GM23338 (cell line): ENCODE data around the gene MOSMO. TPM values are rescaled to one million over a fixed set of nuclear protein-coding genes. Genes with fewer than 3 reads are reported as not detected.

Source experiments
- ATAC-seq: fragments of 200-7000 bp; cut with Tn5 transposase; 3 replicates; pipeline ENCODE4 v1.9.1; 2020
- DNase-seq: peaks from one replicate; pipeline ENCODE4 v3.0.0-alpha.2; 2015; ENCODE audit warnings: low spot score
- H2AFZ ChIP-seq: fragments of 200-600 bp; sonication (generic); 2 replicates; pipeline ENCODE4 v1.8.0; 2016; ENCODE audit warnings: antibody characterized with exemption, mild to moderate bottlenecking, moderate library complexity
- H3F3A ChIP-seq: fragments of 200-600 bp; sonication (generic); replicated peaks from 2 replicates; pipeline ENCODE4 v1.8.0; 2017; ENCODE audit warnings: antibody characterized with exemption, mixed run types, low read depth
- H3K27ac ChIP-seq: fragments of 200-600 bp; sonication (generic); 2 replicates; pipeline ENCODE4 v1.6.1; 2016; ENCODE audit warnings: low read depth
- H3K27me3 ChIP-seq: fragments of 200-600 bp; sonication (generic); 2 replicates; pipeline ENCODE4 v1.8.0; 2016; ENCODE audit warnings: mild to moderate bottlenecking, mixed run types, moderate library complexity; ENCODE audit not compliant: insufficient read depth
- H3K36me3 ChIP-seq: fragments of 200-600 bp; sonication (generic); 2 replicates; pipeline ENCODE4 v1.8.0; 2016; ENCODE audit warnings: mild to moderate bottlenecking; ENCODE audit not compliant: insufficient read depth
- H3K4me1 ChIP-seq: fragments of 200-600 bp; sonication (generic); 2 replicates; pipeline ENCODE4 v1.8.0; 2016; ENCODE audit warnings: mild to moderate bottlenecking, moderate library complexity; ENCODE audit not compliant: insufficient read depth
- H3K4me2 ChIP-seq: fragments of 200-600 bp; sonication (generic); 2 replicates; pipeline ENCODE4 v1.7.1; 2017; ENCODE audit warnings: mixed run types
- H3K4me3 ChIP-seq: fragments of 200-600 bp; sonication (generic); 2 replicates; pipeline ENCODE4 v1.6.1; 2016; ENCODE audit warnings: mixed run types
- H3K79me2 ChIP-seq: fragments of 200-600 bp; sonication (generic); replicated peaks from 2 replicates; pipeline ENCODE4 v1.8.0; 2017; ENCODE audit warnings: mild to moderate bottlenecking; ENCODE audit not compliant: insufficient read depth
- H3K9me2 ChIP-seq: fragments of 200-600 bp; sonication (generic); 2 replicates; pipeline ENCODE4 v1.8.0; 2017; ENCODE audit not compliant: insufficient read depth
- H4K20me1 ChIP-seq: fragments of 200-600 bp; sonication (generic); replicated peaks from 2 replicates; pipeline ENCODE4 v1.8.0; 2017; ENCODE audit warnings: mild to moderate bottlenecking; ENCODE audit not compliant: insufficient read depth
- H3K27ac Mint-ChIP-seq: 2 replicates; pipeline ENCODE4 v1.8.0; 2020; ENCODE audit warnings: inconsistent platforms, mild to moderate bottlenecking, moderate library complexity, mixed read lengths
- H3K27me3 Mint-ChIP-seq: 3 replicates; pipeline ENCODE4 v1.8.0; 2022; ENCODE audit warnings: low read depth, mild to moderate bottlenecking, moderate library complexity, mixed read lengths, inconsistent platforms; ENCODE audit not compliant: insufficient read depth, poor library complexity
- H3K36me3 Mint-ChIP-seq: 3 replicates; pipeline ENCODE4 v1.8.0; 2021; ENCODE audit warnings: low read depth, mild to moderate bottlenecking, inconsistent platforms, moderate library complexity, mixed read lengths
- H3K4me1 Mint-ChIP-seq: 3 replicates; pipeline ENCODE4 v1.8.0; 2020; ENCODE audit warnings: mild to moderate bottlenecking, inconsistent platforms, mixed read lengths
- H3K4me3 Mint-ChIP-seq: 3 replicates; pipeline ENCODE4 v1.8.0; 2021; ENCODE audit warnings: moderate library complexity, mild to moderate bottlenecking, inconsistent platforms, mixed read lengths
- H3K9me3 Mint-ChIP-seq: 3 replicates; pipeline ENCODE4 v1.8.0; 2020; ENCODE audit warnings: moderate library complexity, mild to moderate bottlenecking, inconsistent platforms, mixed read lengths
- CREB1 ChIP-seq: fragments of 250-450 bp; sonication (Bioruptor Pico); IDR thresholded peaks from 2 replicates; pipeline ENCODE4 v1.5.0; 2020; ENCODE audit warnings: low read depth, mild to moderate bottlenecking, moderate library complexity
- CTCF ChIP-seq, 2 experiments: fragments of 200-600 bp in 1 of 2; sonication (generic) in 1 of 2; conservative IDR thresholded peaks; 2 replicates each; pipeline versions ENCODE4 v1.5.1 to v1.6.1; 2016 to 2017; ENCODE audit warnings: antibody characterized with exemption in 2 of 2, low read depth in 2 of 2, mild to moderate bottlenecking in 2 of 2, moderate library complexity in 1 of 2
- EZH2 ChIP-seq: fragments of 200-600 bp; sonication (generic); IDR thresholded peaks from one replicate; pipeline ENCODE4 v1.8.0; 2017; ENCODE audit warnings: antibody characterized with exemption, mild to moderate bottlenecking, low read depth; ENCODE audit not compliant: unreplicated experiment
- EZH2phosphoT487 ChIP-seq: fragments of 200-600 bp; sonication (generic); IDR thresholded peaks from one replicate; pipeline ENCODE4 v1.8.1; 2018; ENCODE audit warnings: antibody characterized with exemption; ENCODE audit not compliant: unreplicated experiment
- JUNB ChIP-seq: IDR thresholded peaks from one replicate; pipeline ENCODE4 v1.6.1; 2016; ENCODE audit warnings: antibody characterized with exemption; ENCODE audit not compliant: unreplicated experiment
- NANOG ChIP-seq: IDR thresholded peaks from 2 replicates; pipeline ENCODE4 v1.6.1; 2016; ENCODE audit warnings: antibody characterized with exemption, borderline replicate concordance
- POLR2AphosphoS5 ChIP-seq: IDR thresholded peaks from 2 replicates; pipeline ENCODE4 v1.6.1; 2016; ENCODE audit warnings: antibody characterized with exemption, low read depth
- REST ChIP-seq: IDR thresholded peaks from one replicate; pipeline ENCODE4 v1.6.1; 2018; ENCODE audit warnings: antibody characterized with exemption; ENCODE audit not compliant: unreplicated experiment
- STAT1 ChIP-seq: IDR thresholded peaks from one replicate; pipeline ENCODE4 v1.6.1; 2016; ENCODE audit warnings: antibody characterized with exemption; ENCODE audit not compliant: unreplicated experiment
- ZNF331 ChIP-seq: fragments of 250-450 bp; sonication (Bioruptor Pico); IDR thresholded peaks from 2 replicates; pipeline ENCODE4 v1.5.0; 2020; ENCODE audit warnings: low read depth, mild to moderate bottlenecking, moderate library complexity
- polyA plus RNA-seq: library from polyadenylated mRNA; unstranded; fragments of >200 nt; fragmentation: Nextera tagmentation; extraction: Ambion mirVana; gene quantifications from 2 replicates; pipeline ENCODE4 v1.2.1, GENCODE V29; 2016
- total RNA-seq: library from RNA; depleted of rRNA; stranded (reverse); fragments of >200 nt; shearing (Covaris generic); gene quantifications from 2 replicates; pipeline ENCODE4 v1.2.3, GENCODE V29; 2014

MOSMO gene
- total and polyA plus RNA-seq, 2 experiments from 2014 or later, result 8.7 to 19.2 TPM

- TF ChIP-seq REST (no peak), CREB1 (CRISPR knock-in tag) (no peak), EZH2phosphoT487 (no peak), EZH2 (no peak), POLR2AphosphoS5 (no peak), NANOG (no peak)
Measured at GRCh38 chr16:22013486-22013885, 5.6 kb downstream of the MOSMO start (continued).

GRCh38 chr16:22014271-22014873 is 6.5 kb downstream of the MOSMO start:
- Histone ChIP-seq H4K20me1 (peaks cover 23% of the 10 kb centered on the region), H3K4me2 (no peak overlapping the region), H3F3A (no peaks in the 10 kb centered on the region), H3K9me2 (no peaks in the 10 kb centered on the region), H2AFZ (no peak overlapping the region), H3K79me2 (peaks cover 78% of the 10 kb centered on the region), H3K4me1 (peaks cover 2% of the 10 kb centered on the region; the same call in 1 of the 2 replicates), H3K27ac (no peak overlapping the region), H3K36me3 (no peaks in the 10 kb centered on the region), H3K4me3 (no peak overlapping the region), H3K27me3 (no peaks in the 10 kb centered on the region)
- Mint-ChIP-seq H3K9me3 (no peaks in the 10 kb centered on the region), H3K4me1 (peaks cover 2% of the 10 kb centered on the region; the same call in 2 of the 3 replicates), H3K36me3 (no peaks in the 10 kb centered on the region), H3K4me3 (no peak overlapping the region), H3K27ac (no peak overlapping the region), H3K27me3 (no peaks in the 10 kb centered on the region)
- ATAC-seq, result no peak
- no peak for DNase-seq
- no peak for TF ChIP-seq STAT1
- no peak for TF ChIP-seq REST
- TF ChIP-seq EZH2, result no peak
- no peak for TF ChIP-seq CREB1 (CRISPR knock-in tag)
- no peak for TF ChIP-seq ZNF331 (CRISPR knock-in tag)
- TF ChIP-seq CTCF (conservative IDR thresholded peaks at IDR 0.05; ENCODE audit: low read depth in 2 of 2), result no peak
- TF ChIP-seq JUNB, result no peak
- no peak for TF ChIP-seq EZH2phosphoT487
- TF ChIP-seq POLR2AphosphoS5, result no peak
